Measurements from ENCODE around the gene RABGAP1. TPM values are rescaled to one million over a fixed set of nuclear protein-coding genes. Genes with fewer than 3 reads are reported as not detected.
A peak's percentile ranks its signal among the peaks of the same experiment; 100 is the strongest.

RABGAP1 gene
- total RNA-seq, 1 donor from 2014 or later = 60.2 TPM

DNA sequence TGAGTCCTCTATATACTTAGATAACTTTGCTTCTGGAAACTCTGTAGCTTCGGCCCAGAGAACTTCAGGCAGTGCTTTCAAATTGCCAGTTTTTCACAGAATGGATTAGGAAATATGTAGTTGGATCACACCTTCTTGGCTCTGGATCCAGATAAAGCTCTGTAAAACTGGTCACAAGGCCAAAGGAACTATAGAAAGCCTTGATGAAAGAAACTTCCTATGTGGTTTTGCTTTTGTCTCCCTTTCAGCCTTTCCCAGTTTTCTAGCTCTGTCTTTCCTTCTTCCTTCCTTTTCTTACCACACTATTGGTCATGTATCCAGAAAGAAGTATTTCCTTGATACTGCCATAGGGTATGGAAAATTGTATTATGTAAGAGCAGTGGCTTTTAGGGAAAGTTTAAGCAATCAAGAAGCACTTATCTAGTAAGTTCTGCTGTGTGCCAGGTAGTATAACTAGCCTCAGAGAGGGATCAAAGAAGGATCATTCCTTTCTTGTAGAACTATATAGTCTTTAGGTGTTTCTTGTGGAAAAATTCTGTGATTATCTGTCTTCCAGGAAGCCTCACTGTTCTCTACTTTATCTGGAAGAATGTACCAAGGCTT is 98.9 kb downstream of the RABGAP1 start:
- no peak overlapping the region for H3K27ac ChIP-seq
- intact Hi-C loops (cut with DNase I) = no loop called here
- H3K4me1 ChIP-seq = no peaks in the 10 kb centered on the region
- TF ChIP-seq, protein P1, sequence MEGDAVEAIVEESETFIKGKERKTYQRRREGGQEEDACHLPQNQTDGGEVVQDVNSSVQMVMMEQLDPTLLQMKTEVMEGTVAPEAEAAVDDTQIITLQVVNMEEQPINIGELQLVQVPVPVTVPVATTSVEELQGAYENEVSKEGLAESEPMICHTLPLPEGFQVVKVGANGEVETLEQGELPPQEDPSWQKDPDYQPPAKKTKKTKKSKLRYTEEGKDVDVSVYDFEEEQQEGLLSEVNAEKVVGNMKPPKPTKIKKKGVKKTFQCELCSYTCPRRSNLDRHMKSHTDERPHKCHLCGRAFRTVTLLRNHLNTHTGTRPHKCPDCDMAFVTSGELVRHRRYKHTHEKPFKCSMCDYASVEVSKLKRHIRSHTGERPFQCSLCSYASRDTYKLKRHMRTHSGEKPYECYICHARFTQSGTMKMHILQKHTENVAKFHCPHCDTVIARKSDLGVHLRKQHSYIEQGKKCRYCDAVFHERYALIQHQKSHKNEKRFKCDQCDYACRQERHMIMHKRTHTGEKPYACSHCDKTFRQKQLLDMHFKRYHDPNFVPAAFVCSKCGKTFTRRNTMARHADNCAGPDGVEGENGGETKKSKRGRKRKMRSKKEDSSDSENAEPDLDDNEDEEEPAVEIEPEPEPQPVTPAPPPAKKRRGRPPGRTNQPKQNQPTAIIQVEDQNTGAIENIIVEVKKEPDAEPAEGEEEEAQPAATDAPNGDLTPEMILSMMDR (IDR thresholded peaks at IDR 0.05) = no peak
- no peak for TF ChIP-seq POLR2A (IDR thresholded peaks at IDR 0.05)
- TF ChIP-seq POLR2AphosphoS5 (IDR thresholded peaks at IDR 0.05; ENCODE audit: insufficient read depth in 1 of 2, low read depth in 1 of 2) = no peak
- H3K4me3 ChIP-seq = no peak overlapping the region
- H3K27me3 ChIP-seq = no peaks in the 10 kb centered on the region
- DNase-seq (ENCODE audit: extremely low spot score in 2 of 2) = no peak
- no peaks in the 10 kb centered on the region for H3K9me3 ChIP-seq
- peaks cover 0 to under 1% of the 10 kb centered on the region in 2 donors for H3K36me3 ChIP-seq

DNA sequence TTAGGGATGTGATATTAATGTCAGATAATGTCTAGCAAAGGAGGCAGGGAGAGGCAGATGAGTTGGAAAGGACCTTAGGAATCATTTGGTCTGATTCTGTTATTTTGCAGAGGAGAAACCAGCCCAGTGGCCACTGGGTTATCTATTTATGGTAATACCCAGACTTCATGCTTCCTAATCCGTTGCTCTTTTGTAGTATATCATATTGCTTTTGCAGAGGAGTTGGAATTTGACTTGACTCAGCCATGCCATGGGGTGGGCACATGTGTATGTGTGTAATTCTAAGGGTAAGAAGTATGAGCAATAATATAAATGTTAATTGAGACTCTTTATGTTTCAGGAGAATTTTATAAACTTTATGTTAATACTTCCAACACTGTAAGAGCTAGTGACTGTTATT is 100.0 kb downstream of the RABGAP1 start:
- Histone ChIP-seq H3K4me1 (no peaks in the 10 kb centered on the region), H3K27ac (no peak overlapping the region), H3K9me3 (no peaks in the 10 kb centered on the region), H3K4me3 (no peak overlapping the region), H3K36me3 (no peaks in the 10 kb centered on the region), H3K27me3 (no peaks in the 10 kb centered on the region)
- intact Hi-C loops (cut with DNase I) = no loop called here
- no peak for DNase-seq (ENCODE audit: extremely low spot score in 2 of 2)
- TF ChIP-seq POLR2AphosphoS5 (IDR thresholded peaks at IDR 0.05; ENCODE audit: insufficient read depth in 1 of 2, low read depth in 1 of 2) (no peak), POLR2A (IDR thresholded peaks at IDR 0.05) (no peak)
- TF ChIP-seq, protein P1 (IDR thresholded peaks at IDR 0.05) = no peak

DNA sequence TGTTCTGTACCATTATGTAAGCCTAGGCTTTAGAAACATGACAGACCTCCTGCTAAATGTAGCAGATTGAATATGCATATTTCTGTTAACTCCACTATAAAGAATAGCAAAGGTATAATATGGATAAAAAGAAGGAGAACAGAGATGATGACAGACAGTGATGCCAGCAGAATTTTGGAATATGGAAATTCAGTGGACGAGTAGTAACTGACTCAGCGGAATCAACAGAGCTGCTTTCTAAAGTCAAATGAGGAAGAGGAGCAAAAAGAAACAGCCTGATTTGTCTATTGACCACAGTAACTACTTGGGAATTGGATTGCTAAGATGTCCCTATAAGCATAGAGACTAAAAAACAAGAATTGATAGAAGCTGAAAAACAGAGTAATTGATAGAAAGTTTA is 100.7 kb downstream of the RABGAP1 start:
- Histone ChIP-seq H3K27ac (no peak overlapping the region), H3K4me3 (no peak overlapping the region), H3K4me1 (no peaks in the 10 kb centered on the region), H3K9me3 (no peaks in the 10 kb centered on the region), H3K27me3 (no peaks in the 10 kb centered on the region), H3K36me3 (no peaks in the 10 kb centered on the region)
- intact Hi-C loops (cut with DNase I) = no loop called here
- TF ChIP-seq, protein P1 (IDR thresholded peaks at IDR 0.05) = no peak
- TF ChIP-seq POLR2A (IDR thresholded peaks at IDR 0.05) (no peak), POLR2AphosphoS5 (IDR thresholded peaks at IDR 0.05; ENCODE audit: insufficient read depth in 1 of 2, low read depth in 1 of 2) (no peak)
- no peak for DNase-seq (ENCODE audit: extremely low spot score in 2 of 2)

DNA sequence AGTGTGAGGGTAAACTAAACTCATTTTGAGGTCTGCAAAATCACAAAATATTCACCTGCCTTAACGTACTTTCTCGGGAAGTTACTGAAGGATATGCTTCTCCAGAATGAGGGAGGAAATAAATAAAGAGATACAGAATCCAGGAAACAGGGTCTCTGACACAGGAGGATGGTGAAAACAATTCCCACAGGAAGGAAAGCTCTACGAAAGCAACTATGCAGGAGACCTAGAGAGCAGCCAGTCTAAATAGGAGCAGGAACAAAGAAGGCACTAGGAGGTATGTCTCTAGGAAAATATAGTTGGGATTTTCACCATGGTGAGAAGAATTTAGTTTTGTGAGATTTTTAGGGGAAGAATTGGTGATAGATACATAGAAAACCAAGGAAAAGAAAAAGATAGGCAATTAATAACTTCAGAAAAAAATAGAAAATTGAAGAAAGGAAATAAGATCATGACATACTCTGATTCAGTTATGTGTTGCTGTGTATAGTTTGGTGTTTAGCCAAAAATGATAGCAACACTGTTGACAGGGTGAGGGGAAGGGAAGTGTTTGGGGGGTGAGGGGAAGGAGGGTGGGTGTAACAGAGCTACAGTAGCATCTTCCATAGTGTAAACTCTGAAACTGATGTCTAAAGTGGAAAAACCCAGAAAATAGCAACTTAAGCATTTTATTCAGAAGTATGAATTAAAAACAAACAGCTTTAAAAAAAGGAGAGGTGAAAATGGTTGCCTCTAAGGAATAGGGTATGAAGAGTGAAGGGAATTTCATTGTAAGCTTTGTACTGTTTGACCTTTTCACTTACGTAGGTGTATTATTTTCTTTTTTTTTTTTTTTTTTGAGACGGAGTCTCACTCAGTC is 102.5 kb downstream of the RABGAP1 start:
- Histone ChIP-seq H3K36me3 (no peaks in the 10 kb centered on the region), H3K4me1 (peaks cover 4% of the 10 kb centered on the region), H3K9me3 (no peaks in the 10 kb centered on the region), H3K27ac (no peak overlapping the region), H3K27me3 (no peaks in the 10 kb centered on the region), H3K4me3 (no peak overlapping the region)
- intact Hi-C loops (cut with DNase I) = no loop called here
- TF ChIP-seq, protein P1 (IDR thresholded peaks at IDR 0.05) = no peak
- no peak for TF ChIP-seq POLR2A (IDR thresholded peaks at IDR 0.05)
- no peak for TF ChIP-seq POLR2AphosphoS5 (IDR thresholded peaks at IDR 0.05; ENCODE audit: insufficient read depth in 1 of 2, low read depth in 1 of 2)
- no peak for DNase-seq (ENCODE audit: extremely low spot score in 2 of 2)

DNA sequence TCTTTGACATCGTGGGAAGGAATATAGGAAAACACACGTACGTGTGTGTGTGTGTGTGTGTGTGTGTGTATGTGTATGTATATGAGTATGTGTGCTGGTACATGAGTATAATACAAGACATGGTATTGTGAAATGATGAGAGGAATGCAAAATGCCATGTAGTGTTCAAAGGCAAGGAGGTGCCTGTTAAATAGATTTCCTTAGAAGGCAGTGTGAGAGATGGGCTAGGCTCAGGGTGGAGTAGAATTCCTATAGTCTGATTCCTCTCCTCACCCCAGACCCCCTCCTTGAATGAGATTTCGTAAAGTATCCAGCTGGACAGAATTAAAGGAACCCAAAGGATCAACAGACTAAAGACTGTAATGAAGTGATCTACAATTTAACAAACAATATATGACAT is 103.8 kb downstream of the RABGAP1 start:
- Histone ChIP-seq H3K4me3 (no peak overlapping the region), H3K9me3 (no peaks in the 10 kb centered on the region), H3K4me1 (peaks cover 13% of the 10 kb centered on the region), H3K27ac (peak overlapping the region; percentile 28), H3K36me3 (no peaks in the 10 kb centered on the region), H3K27me3 (no peaks in the 10 kb centered on the region)
- TF ChIP-seq, protein P1 (IDR thresholded peaks at IDR 0.05) = no peak
- TF ChIP-seq POLR2AphosphoS5 (IDR thresholded peaks at IDR 0.05; ENCODE audit: insufficient read depth in 1 of 2, low read depth in 1 of 2) (no peak), POLR2A (IDR thresholded peaks at IDR 0.05) (no peak)
- intact Hi-C loops (cut with DNase I) = no loop called here
- no peak for DNase-seq (ENCODE audit: extremely low spot score in 2 of 2)

Data from vagina (tissue), 2 donors.